Measurements from ENCODE around the gene RTP2.

Gene RTP2

GRCh38 chr3:187679638-187680396 is 22.5 kb downstream of the RTP2 start (continued):
- TF ChIP-seq ZNF629 (tag by site-specific recombination; IDR thresholded peaks at IDR 0.05) (no peak), BCL11B (tag by site-specific recombination; IDR thresholded peaks at IDR 0.05; ENCODE audit: low read depth) (no peak), ZNF585B (tag by site-specific recombination; IDR thresholded peaks at IDR 0.05) (no peak), ZNF202 (tag by site-specific recombination; IDR thresholded peaks at IDR 0.05; ENCODE audit: borderline replicate concordance) (no peak), PRDM10 (tag by site-specific recombination; IDR thresholded peaks at IDR 0.05) (no peak), ZNF423 (tag by site-specific recombination; IDR thresholded peaks at IDR 0.05) (no peak), ZNF654 (tag by site-specific recombination; IDR thresholded peaks at IDR 0.05; ENCODE audit: low read depth) (peak; percentile 90), ZNF2 (tag by site-specific recombination; IDR thresholded peaks at IDR 0.05) (0 out of 2 replicates have a peak, but pooled peaks have one; percentile 47), ZNF692 (tag by site-specific recombination; IDR thresholded peaks at IDR 0.05) (no peak)

- Histone ChIP-seq H3K27ac (ENCODE audit: extremely low read depth, low read depth, low read length) (no peak overlapping the region), H3K4me1 (ENCODE audit: control insufficient read depth, insufficient read depth, low read length) (no peaks in the 10 kb centered on the region), H3K36me3 (ENCODE audit: control insufficient read depth in 2 of 2, insufficient read depth in 1 of 2, low read length in 2 of 2) (no peaks in the 10 kb centered on the region), H3K4me3 (ENCODE audit: low read depth, low read length) (no peak overlapping the region), H3K9me3 (ENCODE audit: control insufficient read depth, insufficient read depth, low read depth, low read length) (no peaks in the 10 kb centered on the region)
- CTCF ChIA-PET, result interaction anchor here (0.5 to 11.0 kb wide), 60 partner anchors 8 to 1457 kb away, joined by 3 to 407 read pairs (median 4); partner anchors contain the start of genes RTP2 and SST
- TF ChIP-seq CTCF (tag by site-specific recombination; IDR thresholded peaks at IDR 0.05), result peak; percentile 10; the same call in 1 of the 2 replicates
- TF ChIP-seq ZFHX2 (tag by site-specific recombination; conservative IDR thresholded peaks at IDR 0.05), result peak; percentile 52
- TF ChIP-seq ZNF280C (tag by site-specific recombination; IDR thresholded peaks at IDR 0.05), result no peak
- TF ChIP-seq PRDM6 (tag by site-specific recombination; IDR thresholded peaks at IDR 0.05), result no peak
- TF ChIP-seq ZNF660 (tag by site-specific recombination; IDR thresholded peaks at IDR 0.05), result peak; percentile 45; the same call in 1 of the 2 replicates
- TF ChIP-seq ZNF654 (tag by site-specific recombination; IDR thresholded peaks at IDR 0.05; ENCODE audit: low read depth), result peak; percentile 72
- TF ChIP-seq ZNF10 (tag by site-specific recombination; IDR thresholded peaks at IDR 0.05), result 0 out of 2 replicates have a peak, but pooled peaks have one; percentile 36
- TF ChIP-seq ZNF521 (tag by site-specific recombination; IDR thresholded peaks at IDR 0.05), result no peak
- POLR2A ChIA-PET, result no interaction called here
Observed at GRCh38 chr3:187678726-187679268, 23.6 kb downstream of the RTP2 start.
